GM12891 (cell line): Measurements from ENCODE around the gene HESX1.

ENCODE experiments used
- POLR2A ChIP-seq: IDR thresholded peaks from 2 replicates; pipeline ENCODE4 v1.6.1; 2011; ENCODE audit warnings: low read depth, low read length, control low read depth
- TAF1 ChIP-seq: IDR thresholded peaks from 2 replicates; pipeline ENCODE4 v1.6.1; 2011; ENCODE audit warnings: low read depth, low read length, control low read depth

DNA sequence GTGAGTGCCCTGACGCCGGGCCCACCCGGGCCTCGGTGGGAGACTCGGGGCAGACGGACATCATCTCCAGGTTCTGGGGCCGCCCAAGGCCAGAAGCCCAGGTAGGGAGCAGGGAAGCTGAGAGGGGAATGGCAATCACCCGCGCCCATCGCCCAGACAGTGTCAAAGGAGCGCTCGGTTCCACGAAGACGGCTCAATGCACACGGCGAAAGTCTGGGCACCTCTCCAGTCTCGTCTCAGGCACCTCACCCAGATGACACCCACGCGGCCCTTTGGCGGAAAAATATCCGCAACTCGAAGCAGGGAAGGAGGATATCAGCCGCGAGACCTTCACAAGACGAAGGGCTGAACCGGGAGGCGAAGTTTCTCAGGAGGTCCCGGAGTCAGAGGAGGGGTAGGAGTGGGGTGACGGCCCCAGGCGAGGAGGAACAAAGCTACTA is 35.5 kb downstream of the HESX1 start:
- TF ChIP-seq POLR2A = no peak
- no peak for TF ChIP-seq TAF1
